B cell (primary cell): ENCODE measurements around the gene RMC1. TPM values are rescaled to one million over a fixed set of nuclear protein-coding genes. Genes with fewer than 3 reads are reported as not detected.

Source experiments
- ATAC-seq: fragments of 200-7000 bp; cut with Tn5 transposase; one replicate; pipeline ENCODE4 v1.10.0; 2021; ENCODE audit warnings: low read depth, mild to moderate bottlenecking, moderate number of reproducible peaks, moderate library complexity
- CTCF ChIA-PET: fragments of 350-600 bp; sonication (Branson Sonifier 250); formaldehyde crosslinking; loops from one replicate; lab custom pipeline; 2021; ENCODE audit warnings: antibody characterized with exemption, inconsistent platforms; lab: Charles Lee
- POLR2A ChIA-PET: fragments of 350-600 bp; sonication (Branson Sonifier 250); formaldehyde crosslinking; loops from one replicate; lab custom pipeline; 2021; ENCODE audit warnings: antibody characterized with exemption; lab: Charles Lee
- DNase-seq: peaks from one replicate; pipeline ENCODE4 v3.0.0; 2013
- H2AFZ ChIP-seq: 2 replicates; pipeline ENCODE4 v1.6.1; 2012; ENCODE audit warnings: mild to moderate bottlenecking, low read depth, low read length; ENCODE audit not compliant: insufficient read depth, poor library complexity, severe bottlenecking
- H3K27ac ChIP-seq, 2 donors: 1 replicate in 1 of 2; 2 replicates in 1 of 2; pipeline ENCODE4 v1.5.1; 2012 to 2013; ENCODE audit warnings: low read length in 2 of 2, mild to moderate bottlenecking in 2 of 2, moderate library complexity in 1 of 2
- H3K27me3 ChIP-seq, 4 experiments: fragments of 200-600 bp in 1 of 4; sonication (generic) in 1 of 4; replicated peaks in 1 of 4; 1 replicate in 2 of 4; 2 replicates in 2 of 4; pipeline versions ENCODE4 v1.6.1 to v1.7.0; 2013 to 2016; ENCODE audit warnings: low read length in 3 of 4, mild to moderate bottlenecking in 2 of 4, mixed read lengths in 1 of 4, moderate library complexity in 1 of 4; ENCODE audit not compliant: insufficient read depth in 4 of 4, control insufficient read depth in 3 of 4; ENCODE audit errors: control extremely low read depth in 1 of 4
- H3K36me3 ChIP-seq, 2 experiments: replicated peaks in 1 of 2; 1 replicate in 1 of 2; 2 replicates in 1 of 2; pipeline versions ENCODE4 v1.6.1 to v1.7.1; 2013; ENCODE audit warnings: low read length in 1 of 2; ENCODE audit not compliant: insufficient read depth in 2 of 2, control insufficient read depth in 1 of 2; ENCODE audit errors: control extremely low read depth in 1 of 2, extremely low read depth in 1 of 2
- H3K4me1 ChIP-seq, 2 donors: fragments of 200-600 bp in 1 of 2; sonication (generic) in 1 of 2; 1 replicate in 1 of 2; 2 replicates in 1 of 2; pipeline versions ENCODE4 v1.5.1 to v1.6.1; 2013 to 2017; ENCODE audit warnings: low read length in 2 of 2; ENCODE audit not compliant: control insufficient read depth in 2 of 2, insufficient read depth in 2 of 2
- H3K4me2 ChIP-seq: replicated peaks from 2 replicates; pipeline ENCODE3; 2012; ENCODE audit warnings: mild to moderate bottlenecking, low read depth, low read length; ENCODE audit not compliant: poor library complexity, severe bottlenecking
- H3K4me3 ChIP-seq, 5 experiments: fragments of 200-600 bp in 1 of 5; sonication (generic) in 1 of 5; 1 replicate in 3 of 5; 2 replicates in 2 of 5; pipeline versions ENCODE4 v1.5.1 to v1.7.0; 2011 to 2016; ENCODE audit warnings: low read length in 4 of 5, mild to moderate bottlenecking in 4 of 5, low read depth in 2 of 5, control low read depth in 1 of 5, moderate library complexity in 1 of 5; ENCODE audit not compliant: insufficient read depth in 1 of 5; ENCODE audit errors: control extremely low read depth in 1 of 5, extremely low read depth in 1 of 5
- H3K79me2 ChIP-seq: fragments of 200-600 bp; sonication (generic); one replicate; pipeline ENCODE4 v1.6.0; 2016; ENCODE audit warnings: low read length; ENCODE audit not compliant: control insufficient read depth, insufficient read depth
- H3K9ac ChIP-seq: fragments of 200-600 bp; sonication (generic); 2 replicates; pipeline ENCODE4 v1.6.1; 2017; ENCODE audit warnings: mild to moderate bottlenecking, low read length, moderate library complexity
- H3K9me3 ChIP-seq, 3 donors: one replicate each; pipeline versions ENCODE4 v1.6.1 to v1.7.1; 2013; ENCODE audit warnings: low read length in 2 of 3; ENCODE audit not compliant: control insufficient read depth in 2 of 3, insufficient read depth in 1 of 3; ENCODE audit errors: control extremely low read depth in 1 of 3
- H4K20me1 ChIP-seq: 2 replicates; pipeline ENCODE4 v1.6.0; 2012; ENCODE audit warnings: mild to moderate bottlenecking, low read length; ENCODE audit not compliant: insufficient read depth, control insufficient read depth, poor library complexity, severe bottlenecking
- H3K27ac Mint-ChIP-seq: one replicate; pipeline ENCODE4 v1.8.0; 2021; ENCODE audit warnings: mixed read lengths
- H3K27me3 Mint-ChIP-seq: one replicate; pipeline ENCODE4 v1.8.0; 2021; ENCODE audit warnings: mixed read lengths
- H3K4me1 Mint-ChIP-seq: one replicate; pipeline ENCODE4 v1.8.0; 2021; ENCODE audit warnings: mixed read lengths
- H3K4me3 Mint-ChIP-seq: one replicate; pipeline ENCODE4 v1.8.0; 2021; ENCODE audit warnings: mixed read lengths
- H3K9me3 Mint-ChIP-seq: one replicate; pipeline ENCODE4 v1.8.0; 2022; ENCODE audit warnings: mixed read lengths; ENCODE audit not compliant: insufficient read depth
- CTCF ChIP-seq: fragments of 200-600 bp; IDR thresholded peaks from one replicate; pipeline ENCODE4 v1.8.0; 2022; ENCODE audit warnings: antibody characterized with exemption, mild to moderate bottlenecking
- EZH2 ChIP-seq: IDR thresholded peaks from 2 replicates; pipeline ENCODE4 v1.6.1; 2012; ENCODE audit warnings: borderline replicate concordance, low read depth, mild to moderate bottlenecking, moderate library complexity, low read length; ENCODE audit not compliant: insufficient read depth, poor library complexity, severe bottlenecking
- WGBS: methylation state at CpG from one replicate; pipeline ENCODE4 v1.1.5; 2013; ENCODE audit warnings: missing lambda C conversion rate; ENCODE audit not compliant: insufficient coverage; 5-methylcytosine and 5-hydroxymethylcytosine counted together
- intact Hi-C: fragments of 100-400 bp; cut with micrococcal nuclease; formaldehyde crosslinking; loops from one replicate; pipeline ENCODE4 v1.10.0; 2022
- polyA plus RNA-seq: library from polyadenylated mRNA; depleted of rRNA; stranded (reverse); fragments of >200 nt; gene quantifications from 2 replicates; pipeline ENCODE4 v1.2.3, GENCODE V29; 2012
- total RNA-seq, 2 donors: library from RNA; stranded (reverse); fragments of 120-200 nt in 1 of 2; gene quantifications; 1 replicate in 1 of 2; 2 replicates in 1 of 2; pipeline versions ENCODE4 v1.2.3 to v1.2.4, GENCODE V29; 2013 to 2022

The RMC1 gene
- total and polyA plus RNA-seq, 2 donors (not counting 1 experiment from before 2014, with no cell fraction given) = 77.3 to 137 TPM

- H3K4me2 ChIP-seq = no peak overlapping the region
- DNase-seq (no peak), ATAC-seq (no peak)
- peaks cover 3 to 53% of the 10 kb centered on the region in 2 experiments for H3K36me3 ChIP-seq
- Mint-ChIP-seq H3K27ac (no peak overlapping the region), H3K9me3 (no peaks in the 10 kb centered on the region), H3K4me1 (peaks cover 18% of the 10 kb centered on the region), H3K27me3 (no peaks in the 10 kb centered on the region), H3K4me3 (no peak overlapping the region)
- TF ChIP-seq EZH2 (no peak), CTCF (no peak)
- POLR2A ChIA-PET = no interaction called here
- no peak overlapping the region for H3K27ac ChIP-seq
- H3K4me1 ChIP-seq = peaks cover 4 to 8% of the 10 kb centered on the region in 2 donors
- H2AFZ ChIP-seq = no peak overlapping the region
- no peaks in the 10 kb centered on the region for H3K9me3 ChIP-seq
- no CpG with 5 or more reads among the region's 3 CpGs for WGBS
- H3K9ac ChIP-seq = no peak overlapping the region
- no peaks in the 10 kb centered on the region for H4K20me1 ChIP-seq
- no peak overlapping the region for H3K4me3 ChIP-seq
- intact Hi-C loops = no loop called here
- CTCF ChIA-PET = interaction anchor here (0.6 kb wide), 1 partner anchor 192 kb away, joined by 3 read pairs; no protein-coding TSS in a partner anchor
- peaks cover 18% of the 10 kb centered on the region for H3K79me2 ChIP-seq
- H3K27me3 ChIP-seq = no peaks in the 10 kb centered on the region
Measured at GRCh38 chr18:23570912-23571504, 67.7 kb downstream of the RMC1 start.

GRCh38 chr18:23572012-23572411, 68.7 kb downstream of the RMC1 start:
- 100% methylated on average over 1 of the region's 2 CpGs for WGBS
- ChIA-PET CTCF (interaction anchor here (1.4 to 1.7 kb wide), 2 partner anchors 24 to 56 kb away, joined by 4 to 5 read pairs; no protein-coding TSS in a partner anchor), POLR2A (no interaction called here)
- TF ChIP-seq EZH2 (no peak), CTCF (no peak)
- H3K27me3 Mint-ChIP-seq = no peaks in the 10 kb centered on the region
- no peaks in the 10 kb centered on the region for H3K9me3 ChIP-seq
- H3K27me3 ChIP-seq = no peaks in the 10 kb centered on the region
- H3K9ac ChIP-seq = no peak overlapping the region
- H2AFZ ChIP-seq = no peak overlapping the region
- peaks cover 18% of the 10 kb centered on the region for H3K79me2 ChIP-seq
- no peaks in the 10 kb centered on the region for H3K9me3 Mint-ChIP-seq
- H3K4me1 ChIP-seq = peaks cover 4 to 8% of the 10 kb centered on the region in 2 donors
- no peak overlapping the region for H3K27ac ChIP-seq
- H3K4me3 Mint-ChIP-seq = no peak overlapping the region
- H3K4me2 ChIP-seq = no peak overlapping the region
- H3K4me3 ChIP-seq = no peak overlapping the region
- peaks cover 3 to 46% of the 10 kb centered on the region in 2 experiments for H3K36me3 ChIP-seq
- H4K20me1 ChIP-seq = no peaks in the 10 kb centered on the region
- no peak for DNase-seq
- no peak for ATAC-seq
- intact Hi-C loops = no loop called here
- H3K4me1 Mint-ChIP-seq = peaks cover 18% of the 10 kb centered on the region
- H3K27ac Mint-ChIP-seq = no peak overlapping the region
